GM19395 (cell line): ENCODE data around the gene USP32.
A peak's percentile ranks its signal among the peaks of the same experiment; 100 is the strongest.
"Not testable (repeated sequence)": the region's sequence is repeated elsewhere in the genome, so short reads cannot be mapped to it uniquely, and the experiment has no call there.

Experiments
- ATAC-seq: cut with Tn5 transposase; IDR thresholded peaks from one replicate; pipeline ENCODE4 v1.9.1; 2021; ENCODE audit warnings: mild to moderate bottlenecking, moderate library complexity; ENCODE audit not compliant: unreplicated experiment

USP32 gene

DNA sequence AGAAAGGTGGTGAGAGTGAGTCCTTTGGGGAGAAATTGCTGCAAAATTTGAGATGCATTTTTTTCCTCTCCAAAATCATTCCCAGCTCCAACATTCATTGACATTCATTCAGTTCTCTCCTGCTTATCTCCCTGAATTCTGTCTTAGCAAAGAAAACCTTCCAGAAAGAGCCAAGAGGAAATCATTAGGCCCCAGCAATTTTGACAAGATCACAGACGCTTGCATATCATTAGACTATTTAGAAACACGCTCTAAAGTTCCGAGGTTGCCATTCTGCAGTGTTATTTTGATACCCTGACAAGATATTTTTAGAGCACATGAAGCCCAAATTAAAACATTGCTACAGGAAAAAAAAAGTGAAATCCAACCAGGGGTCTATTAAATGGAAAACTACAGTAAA lies 20.8 kb upstream of the USP32 start:
- no peak for ATAC-seq

DNA sequence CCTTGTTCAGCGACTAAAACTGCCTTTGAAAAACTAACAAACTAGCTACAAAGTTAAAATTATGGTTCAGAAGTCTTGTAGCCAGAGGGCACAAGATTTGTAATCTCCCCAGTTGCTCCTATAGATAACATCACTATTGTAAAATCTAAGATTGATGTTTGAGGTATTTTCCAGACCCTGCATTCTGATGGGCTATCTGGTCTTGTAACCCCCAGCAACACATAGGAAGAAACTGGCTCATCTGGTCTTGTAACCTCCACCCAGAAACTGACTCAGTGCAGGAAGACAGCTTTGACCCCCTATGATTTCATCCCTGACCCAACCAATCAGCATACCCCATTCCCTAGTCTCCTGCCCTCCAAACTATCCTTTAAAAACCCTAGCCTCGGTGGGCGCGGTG lies 18.1 kb upstream of the USP32 start:
- ATAC-seq, result no peak

GRCh38 chr17:60406887-60407286 lies 15.0 kb upstream of the USP32 start:
- no peak for ATAC-seq

- ATAC-seq, result no peak
Observed at GRCh38 chr17:60403962-60404361, 12.0 kb upstream of the USP32 start.

- no peak for ATAC-seq
Observed at GRCh38 chr17:60403523-60403810, 11.5 kb upstream of the USP32 start.

GRCh38 chr17:60401819-60402218 lies 9.9 kb upstream of the USP32 start:
- no peak for ATAC-seq

DNA sequence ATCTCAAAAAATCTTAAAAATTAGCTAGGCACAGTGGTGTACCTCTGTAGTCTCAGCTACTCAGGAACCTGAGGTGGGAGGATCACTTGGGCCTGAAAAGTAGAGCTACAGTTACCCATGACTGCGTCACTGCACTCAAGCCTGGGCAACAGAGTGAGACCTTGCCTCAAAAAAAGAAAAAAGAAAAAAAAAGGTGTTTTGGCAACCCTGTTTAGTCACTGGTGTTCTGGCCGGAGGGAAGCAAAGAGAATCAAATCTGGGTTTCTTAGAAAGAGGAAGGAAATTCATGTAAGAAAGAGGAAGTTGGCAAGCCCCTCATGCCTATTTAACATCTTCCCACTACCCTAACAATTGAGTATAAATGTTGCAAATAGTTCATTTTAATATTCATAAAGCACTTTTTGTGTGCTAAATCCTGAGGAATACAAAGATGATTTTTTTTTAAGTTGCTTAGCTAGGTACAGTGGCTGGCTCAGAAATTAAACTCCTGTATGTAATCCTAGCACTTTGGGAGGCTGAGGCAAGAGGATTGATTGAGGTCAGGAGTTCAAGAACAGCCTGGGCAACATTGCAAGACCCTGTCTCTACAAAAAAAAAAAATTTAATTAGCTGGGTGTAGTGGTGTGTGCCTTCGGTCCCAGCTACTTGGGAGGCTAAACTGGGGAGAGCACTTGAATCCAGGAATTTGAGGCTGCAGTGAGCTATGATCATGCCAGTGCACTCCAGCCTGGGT lies 6.5 kb upstream of the USP32 start:
- peak; percentile 56 for ATAC-seq

DNA sequence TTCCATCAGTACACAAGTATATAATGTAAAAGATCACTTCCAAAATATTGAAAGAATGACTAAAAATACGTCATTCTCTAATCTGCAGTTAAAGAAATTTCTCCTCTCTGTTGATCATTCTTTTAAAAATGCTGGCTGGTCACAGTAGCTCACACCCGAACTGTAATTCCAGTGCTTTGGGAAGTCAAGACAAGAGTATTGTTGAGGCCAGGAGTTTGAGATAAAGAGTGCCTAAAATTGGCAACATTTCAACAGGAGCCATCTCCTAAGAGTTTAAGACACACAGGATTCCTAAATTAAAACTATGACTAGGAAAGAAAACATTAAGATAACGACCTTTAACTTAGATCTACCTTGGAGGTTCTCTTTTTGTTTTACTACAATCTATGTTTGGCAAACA lies 4.5 kb upstream of the USP32 start:
- ATAC-seq, result no peak

GRCh38 chr17:60395508-60396065 lies 3.7 kb upstream of the USP32 start:
- no peak for ATAC-seq

DNA sequence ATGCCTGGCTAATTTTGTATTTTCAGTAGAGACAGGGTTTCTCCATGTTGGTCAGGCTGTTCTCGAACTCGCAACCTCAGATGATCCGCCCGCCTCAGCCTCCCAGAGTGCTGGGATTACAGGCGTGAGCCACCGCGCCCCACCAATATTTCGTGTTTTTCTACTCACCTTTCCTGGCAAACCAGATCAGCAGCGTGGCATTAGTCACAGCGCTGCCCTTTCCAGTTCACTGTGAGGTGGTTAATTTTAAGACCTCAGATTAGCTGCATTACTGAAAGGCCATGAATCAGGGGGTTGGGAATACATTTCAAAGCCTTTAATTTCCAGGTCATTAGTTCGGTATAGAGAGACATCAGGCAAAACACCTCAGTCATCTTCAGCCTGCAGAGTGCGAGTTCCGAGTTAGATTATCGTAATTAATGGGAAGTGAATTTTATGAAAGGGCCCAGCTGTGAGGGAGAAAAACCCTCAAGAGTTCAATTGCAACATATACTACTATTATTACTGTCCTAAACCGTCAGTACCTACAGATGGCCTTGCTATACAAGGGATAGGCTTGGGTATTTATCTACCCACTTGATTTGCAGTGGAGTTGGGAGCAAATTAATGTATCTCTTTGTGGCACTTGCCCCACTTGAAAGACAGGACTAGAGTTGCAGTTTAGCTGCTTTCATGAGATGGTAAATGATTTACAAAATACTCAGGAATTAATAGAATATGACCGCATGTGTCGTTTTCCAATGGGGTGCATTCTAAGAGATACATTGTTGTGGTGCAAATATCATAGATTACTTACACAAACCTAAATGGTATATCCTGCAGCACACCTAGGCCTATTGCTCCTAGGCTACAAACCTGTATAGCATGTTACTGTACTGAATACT lies 2.1 kb upstream of the USP32 start:
- ATAC-seq, result no peak

- ATAC-seq, result no peak
Observed at GRCh38 chr17:60392845-60393702, 1.1 kb upstream of the USP32 start.

GRCh38 chr17:60391471-60392041 lies 377 bp downstream of the USP32 start:
- ATAC-seq, result peak; percentile 37

GRCh38 chr17:60390925-60391470 lies 935 bp downstream of the USP32 start:
- ATAC-seq, result peak; percentile 21

DNA sequence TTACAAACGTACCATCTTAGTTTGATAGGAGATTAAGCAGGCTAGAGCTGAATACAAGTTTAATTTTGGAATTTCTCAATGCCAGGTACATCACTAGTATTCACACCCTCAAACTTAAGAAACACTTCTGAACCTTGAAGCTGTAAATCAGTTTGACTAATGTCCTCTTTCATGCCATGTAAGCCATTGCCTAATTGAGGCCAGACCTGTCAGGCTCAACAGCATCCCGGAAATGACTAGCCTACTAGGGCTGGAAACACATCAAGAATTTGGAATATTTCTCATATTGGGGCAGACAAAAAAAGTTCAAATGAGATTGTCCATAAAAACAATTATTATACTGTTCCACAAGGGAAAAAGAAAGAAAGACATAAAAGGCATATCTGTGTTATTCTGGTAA lies 1.7 kb downstream of the USP32 start:
- no peak for ATAC-seq

DNA sequence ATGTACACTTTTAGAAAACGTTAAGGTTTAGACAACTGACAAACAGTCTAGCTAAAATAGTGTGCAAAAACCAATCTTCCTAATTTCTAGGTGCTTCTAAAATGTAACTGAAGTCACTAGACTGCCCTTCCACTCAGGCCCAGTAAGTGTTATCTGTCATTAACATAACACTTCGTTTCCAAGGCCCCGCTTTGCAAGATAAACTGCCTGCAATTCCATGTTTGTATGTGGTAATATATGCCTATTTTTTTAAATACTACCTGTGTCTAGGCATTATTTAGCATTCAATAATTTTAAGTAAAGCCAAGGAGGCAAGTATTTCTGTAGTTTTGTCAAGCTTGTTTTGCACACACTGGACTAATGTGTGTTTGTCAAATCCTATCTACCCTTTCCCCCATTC lies 3.2 kb downstream of the USP32 start:
- no peak for ATAC-seq

- no peak for ATAC-seq
Observed at GRCh38 chr17:60387666-60388065, 4.3 kb downstream of the USP32 start.

DNA sequence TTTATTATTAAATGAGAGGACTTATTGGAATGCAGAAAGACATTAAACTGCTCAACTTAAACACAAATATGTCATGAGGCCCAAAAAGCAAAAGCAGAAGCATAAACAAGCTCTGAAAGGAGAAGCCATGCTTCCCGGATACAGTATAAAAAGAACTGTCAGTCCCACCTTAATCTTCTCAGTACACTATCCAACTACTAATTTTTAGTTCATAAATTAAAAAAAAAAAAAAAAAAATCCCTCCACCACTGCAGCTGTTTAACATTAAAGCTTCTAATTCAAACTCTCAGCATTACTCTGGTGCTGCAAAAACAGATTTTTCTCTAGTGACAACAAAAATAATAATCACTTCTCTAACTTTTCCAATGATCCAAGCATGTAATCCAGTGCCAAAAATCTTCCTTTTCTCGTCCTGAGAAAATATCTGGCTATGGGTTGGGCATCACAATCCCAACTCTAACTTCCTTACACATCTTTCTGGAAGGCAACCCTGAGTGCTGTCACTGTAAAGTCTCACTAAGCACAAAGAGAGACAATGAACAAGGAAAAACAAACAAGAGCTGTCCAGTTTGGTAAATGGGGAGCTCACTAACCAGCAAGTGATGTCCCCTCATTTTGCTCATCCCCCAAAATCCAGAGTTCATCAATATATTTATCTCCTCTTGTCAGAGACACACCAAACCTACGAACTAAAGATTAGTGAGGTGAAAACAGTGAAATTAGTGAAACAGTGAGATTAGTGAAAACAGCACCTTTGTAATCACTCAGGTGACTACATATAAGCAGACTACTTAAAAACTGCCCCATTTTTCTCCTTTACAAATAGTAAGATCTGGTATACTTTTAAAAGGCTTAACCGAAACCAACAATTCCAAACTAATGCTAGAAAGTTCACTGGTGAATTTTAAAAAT lies 5.5 kb downstream of the USP32 start:
- ATAC-seq, result no peak

DNA sequence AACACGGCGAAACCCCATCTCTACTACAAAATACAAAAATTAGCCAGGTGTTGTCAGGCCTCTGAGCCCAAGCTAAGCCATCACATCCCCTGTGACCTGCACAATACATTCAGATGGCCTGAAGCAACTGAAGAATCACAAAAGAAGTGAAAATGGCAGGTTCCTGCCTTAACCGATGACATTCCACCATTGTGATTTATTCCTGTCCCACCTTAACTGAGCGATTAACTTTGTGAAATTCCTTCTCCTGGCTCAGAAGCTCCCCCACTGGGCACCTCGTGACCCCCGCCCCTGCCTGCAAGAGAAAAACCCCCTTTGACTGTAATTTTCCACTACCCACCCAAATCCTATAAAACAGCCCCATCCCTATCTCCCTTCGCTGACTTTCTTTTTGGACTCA lies 7.0 kb downstream of the USP32 start:
- ATAC-seq, result not testable (repeated sequence)

DNA sequence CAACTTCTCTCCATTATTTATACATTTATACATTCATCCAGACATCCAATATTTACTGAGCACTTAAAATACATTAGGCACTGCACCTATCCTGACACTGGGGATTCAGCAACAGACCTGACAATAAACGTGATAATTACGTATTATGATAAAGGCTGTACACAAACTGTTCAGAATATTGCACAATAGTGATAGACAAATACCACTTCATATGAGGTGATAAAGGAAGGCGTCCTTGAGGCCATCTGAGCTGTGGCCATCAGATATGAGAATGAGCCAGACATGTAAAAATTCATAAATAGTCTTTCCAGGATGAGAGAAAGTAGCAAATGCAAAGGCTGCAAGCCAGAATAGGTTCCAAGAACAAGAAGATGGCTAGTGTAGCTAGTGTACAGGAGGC lies 8.6 kb downstream of the USP32 start:
- no peak for ATAC-seq

DNA sequence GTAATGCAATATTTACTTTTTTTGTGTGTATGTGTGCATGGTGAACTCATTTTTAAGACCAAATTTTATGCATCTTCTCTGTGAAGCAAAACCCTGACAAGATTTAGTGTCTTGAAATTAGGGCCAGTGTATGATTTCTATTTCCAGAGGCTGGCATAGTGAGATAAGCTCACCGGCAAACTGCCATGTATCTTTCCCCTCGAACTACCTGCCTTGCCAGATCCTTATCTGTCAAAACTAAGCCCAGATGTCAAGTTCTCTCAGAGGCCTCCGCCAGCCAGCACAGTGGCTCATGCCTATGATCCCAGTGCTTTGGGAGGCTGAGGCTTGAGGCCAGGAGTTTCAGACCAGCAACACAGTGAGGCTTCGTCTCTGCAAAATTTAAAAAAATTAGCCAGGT lies 10.0 kb downstream of the USP32 start:
- no peak for ATAC-seq
